HG03342 (cell line): ENCODE measurements around the gene TRIM62.

Experiments
- ATAC-seq: cut with Tn5 transposase; IDR thresholded peaks from one replicate; pipeline ENCODE4 v1.9.1; 2021; ENCODE audit warnings: mild to moderate bottlenecking, moderate library complexity; ENCODE audit not compliant: unreplicated experiment

The TRIM62 gene

DNA sequence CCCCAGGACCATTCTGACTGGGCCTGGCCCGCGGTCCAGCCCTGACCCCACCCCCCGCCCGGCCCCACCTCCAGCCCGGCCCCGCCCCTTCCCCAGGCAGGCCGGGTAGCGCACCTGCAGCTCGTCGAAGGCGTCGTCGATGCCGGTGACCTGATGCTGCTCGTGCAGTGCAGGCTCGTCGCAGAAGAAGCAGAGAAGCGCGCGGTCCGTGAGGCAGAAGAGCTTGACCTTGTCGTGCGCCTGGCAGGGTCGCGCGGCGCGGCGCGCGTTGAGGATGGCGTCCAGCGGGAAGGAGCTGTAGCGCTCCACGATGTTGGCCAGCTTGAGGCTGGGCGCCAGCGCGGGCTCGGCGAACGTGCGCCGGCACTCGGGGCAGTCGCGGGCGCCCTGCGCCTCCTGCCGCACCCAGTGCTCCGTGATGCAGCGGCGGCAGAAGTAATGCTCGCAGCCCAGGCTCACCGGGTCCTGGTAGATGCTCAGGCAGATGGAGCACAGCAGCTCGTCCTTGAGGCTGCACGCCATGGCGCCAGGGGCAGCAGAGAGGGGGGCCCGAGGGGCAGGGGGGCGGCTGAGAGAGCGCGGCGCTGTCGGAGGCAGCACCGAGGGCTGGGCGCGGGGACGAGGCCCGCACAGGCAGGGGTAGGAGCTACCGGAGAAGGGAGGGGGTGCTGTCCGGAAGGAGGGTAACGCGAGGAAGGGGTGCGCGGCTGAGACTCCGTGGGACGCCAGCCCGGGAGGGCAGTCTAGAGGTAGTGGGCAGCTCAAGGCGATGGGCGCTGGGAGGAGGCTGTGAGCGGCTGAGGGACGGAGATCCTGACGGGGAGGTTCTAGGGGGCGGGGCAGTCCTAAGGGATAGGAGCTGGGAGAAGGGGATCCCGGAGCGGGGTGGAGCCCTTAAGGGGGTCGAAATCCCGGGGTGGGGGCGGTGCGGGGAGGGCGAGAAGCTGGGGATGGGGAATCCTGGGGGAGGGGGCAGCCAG lies 642 bp downstream of the TRIM62 start:
- peak; percentile 25 for ATAC-seq

DNA sequence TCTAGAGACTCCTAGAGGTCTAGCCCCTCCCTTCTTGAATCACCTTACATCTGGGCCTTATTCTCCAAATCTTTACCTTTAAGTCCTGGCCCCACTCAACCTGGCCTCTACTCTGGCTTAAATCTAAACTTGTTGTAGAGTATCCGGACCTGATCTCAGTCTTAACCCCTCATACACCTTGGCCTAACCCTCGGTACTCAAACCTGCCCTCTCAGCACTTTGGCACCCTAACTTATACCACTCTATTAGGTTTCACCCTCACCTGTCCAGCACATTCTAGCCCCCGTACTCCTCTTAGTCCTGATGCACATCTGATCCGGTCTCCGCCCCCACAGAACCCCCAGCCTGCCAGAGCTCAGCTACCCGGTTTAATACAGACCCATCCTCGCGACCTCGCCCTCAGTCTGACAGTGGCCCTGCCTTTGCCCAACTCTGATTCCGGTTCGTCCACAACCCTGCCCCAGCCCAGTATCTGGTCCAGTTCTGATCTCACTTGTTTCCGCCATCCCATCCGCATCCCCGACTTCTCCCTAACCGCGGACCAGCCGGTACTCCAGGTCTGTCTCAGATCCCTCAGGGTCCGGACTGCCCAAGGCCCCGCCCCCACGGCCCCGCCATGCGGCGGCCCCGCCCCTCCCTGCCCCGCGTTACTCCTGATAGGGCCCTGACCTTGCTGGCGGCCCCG lies 1.5 kb downstream of the TRIM62 start:
- peak; percentile 81 for ATAC-seq

DNA sequence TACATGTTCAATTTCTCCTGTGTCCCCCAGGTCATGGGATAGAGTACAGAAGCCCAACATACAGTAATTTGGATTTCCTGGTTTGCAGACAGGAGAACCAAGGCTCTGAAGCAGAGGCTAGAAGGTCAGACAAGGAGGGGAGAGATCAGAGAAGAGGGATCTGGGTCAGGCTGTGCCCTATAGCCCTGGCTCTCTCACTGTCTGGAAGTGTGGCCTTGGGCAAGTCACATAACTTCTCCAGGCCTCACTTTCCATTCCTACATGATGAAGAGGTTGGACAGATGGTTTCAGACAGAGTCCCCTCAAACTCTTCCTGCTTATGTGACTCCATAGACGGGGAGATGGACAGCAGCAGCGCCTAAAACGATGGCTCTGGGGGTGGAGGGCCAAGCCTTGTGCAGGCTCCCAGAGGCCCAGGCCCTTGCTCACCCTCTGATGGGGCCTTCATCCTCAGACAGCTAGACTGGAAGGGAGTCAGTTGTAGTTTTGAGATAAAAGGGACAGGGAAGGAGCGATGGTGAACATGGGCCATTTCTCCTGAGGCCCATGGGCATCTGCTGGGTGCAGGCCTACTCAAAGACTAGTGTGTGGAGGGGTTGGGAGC lies 2.9 kb downstream of the TRIM62 start:
- no peak for ATAC-seq

DNA sequence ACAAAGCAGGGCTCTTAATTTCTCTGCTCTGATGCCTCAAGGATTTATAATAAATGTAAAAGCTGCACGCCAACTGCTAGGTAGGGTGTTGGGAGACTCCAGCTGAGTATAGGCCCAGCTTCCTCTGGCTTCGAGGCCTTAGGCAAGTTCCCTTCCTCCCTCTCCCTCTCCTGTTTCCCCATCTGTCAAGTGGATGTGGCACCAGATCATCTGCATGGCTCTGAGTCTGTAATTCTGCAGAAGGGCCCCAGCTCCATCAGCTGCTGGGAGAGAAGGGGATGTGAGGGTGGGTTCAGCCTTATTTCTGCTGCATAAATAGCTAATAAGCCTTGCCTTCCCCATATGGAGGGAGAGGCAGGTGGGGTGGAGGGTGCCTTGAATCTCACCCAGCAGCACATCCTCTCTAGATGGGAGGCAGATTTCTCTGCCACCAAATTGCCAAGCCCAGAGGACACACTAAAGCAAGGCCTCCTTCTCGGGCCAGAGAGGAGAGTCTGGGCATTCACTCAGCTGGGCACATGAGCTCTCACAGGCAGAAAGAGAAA lies 3.8 kb downstream of the TRIM62 start:
- no peak for ATAC-seq

DNA sequence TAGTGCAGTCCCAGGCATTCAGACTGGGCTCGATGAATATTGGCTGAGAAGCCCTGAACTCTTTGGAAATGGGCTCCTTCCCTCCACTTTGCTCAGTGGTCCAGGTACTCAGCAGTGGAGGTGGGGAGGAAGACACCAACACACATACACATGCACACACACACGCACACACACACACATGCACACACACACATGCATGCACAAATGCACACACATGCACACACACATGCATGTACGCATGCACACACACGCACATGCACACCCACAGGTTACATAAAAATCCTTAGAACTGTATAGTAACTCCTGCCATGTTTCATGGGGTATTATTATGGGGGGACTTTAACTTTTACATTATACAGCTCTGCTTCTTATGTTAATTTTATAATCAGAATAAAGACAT lies 5.0 kb downstream of the TRIM62 start:
- ATAC-seq = no peak

DNA sequence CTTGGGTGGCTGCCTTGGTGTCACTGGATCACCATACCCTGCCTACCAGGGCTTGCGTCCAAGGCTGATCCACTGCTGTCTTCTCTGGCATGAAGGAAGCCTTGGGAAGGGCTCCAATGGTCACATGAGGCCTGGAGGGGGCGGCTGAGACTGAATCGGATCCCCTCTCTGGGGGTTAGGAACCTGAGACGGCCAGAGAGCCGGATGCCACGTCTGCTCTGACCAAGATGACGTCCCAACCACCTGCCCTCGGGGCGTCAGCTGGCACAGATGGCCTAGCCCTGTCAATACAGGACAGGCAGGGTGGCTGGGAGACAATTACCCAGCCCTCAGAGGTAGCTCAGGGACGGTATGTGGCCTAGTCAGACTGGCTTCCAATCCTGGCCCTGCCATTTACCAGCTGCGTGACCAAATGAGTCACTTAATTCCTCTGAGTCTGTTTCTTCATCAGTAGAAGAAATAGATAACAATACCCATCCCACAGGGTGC lies 5.4 kb downstream of the TRIM62 start:
- no peak for ATAC-seq

DNA sequence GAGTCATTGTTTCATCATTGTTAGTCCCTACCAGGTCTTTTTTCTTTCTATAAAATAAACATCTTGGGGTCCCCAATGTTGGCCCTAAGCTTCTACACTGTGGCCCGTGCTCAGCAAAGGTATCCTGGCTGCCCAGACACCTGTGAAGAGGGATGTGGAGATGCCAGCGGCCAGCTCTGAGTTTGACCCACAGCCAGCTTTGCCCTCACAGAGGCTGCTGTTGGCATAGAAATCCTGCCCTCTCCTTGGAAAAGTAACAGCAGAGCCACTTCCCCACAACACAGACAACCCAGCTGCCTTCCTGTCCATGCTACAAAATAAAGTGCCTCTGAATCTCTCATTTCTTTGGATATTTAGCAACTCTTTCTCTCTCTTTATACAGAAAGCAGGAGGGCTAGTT lies 6.0 kb downstream of the TRIM62 start:
- ATAC-seq = no peak

DNA sequence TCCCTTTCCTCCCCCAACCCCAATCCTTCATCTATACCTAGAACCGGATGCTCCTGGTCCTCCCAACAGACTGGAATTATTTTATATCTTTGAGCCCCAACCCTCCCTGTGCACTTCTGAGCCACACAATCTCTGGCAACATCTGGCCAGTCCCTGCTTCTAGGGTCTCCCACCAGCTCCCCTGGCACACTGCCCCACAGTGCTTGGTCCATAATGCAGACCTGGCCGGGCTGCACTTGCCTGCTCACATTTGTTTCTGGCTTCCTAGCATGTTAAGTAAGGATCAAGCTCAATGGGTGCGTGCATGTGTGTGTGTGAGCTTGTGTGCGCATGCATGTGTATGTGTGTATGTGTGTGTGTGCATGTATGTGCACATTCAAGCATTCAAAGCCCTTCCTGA lies 8.8 kb downstream of the TRIM62 start:
- no peak for ATAC-seq

DNA sequence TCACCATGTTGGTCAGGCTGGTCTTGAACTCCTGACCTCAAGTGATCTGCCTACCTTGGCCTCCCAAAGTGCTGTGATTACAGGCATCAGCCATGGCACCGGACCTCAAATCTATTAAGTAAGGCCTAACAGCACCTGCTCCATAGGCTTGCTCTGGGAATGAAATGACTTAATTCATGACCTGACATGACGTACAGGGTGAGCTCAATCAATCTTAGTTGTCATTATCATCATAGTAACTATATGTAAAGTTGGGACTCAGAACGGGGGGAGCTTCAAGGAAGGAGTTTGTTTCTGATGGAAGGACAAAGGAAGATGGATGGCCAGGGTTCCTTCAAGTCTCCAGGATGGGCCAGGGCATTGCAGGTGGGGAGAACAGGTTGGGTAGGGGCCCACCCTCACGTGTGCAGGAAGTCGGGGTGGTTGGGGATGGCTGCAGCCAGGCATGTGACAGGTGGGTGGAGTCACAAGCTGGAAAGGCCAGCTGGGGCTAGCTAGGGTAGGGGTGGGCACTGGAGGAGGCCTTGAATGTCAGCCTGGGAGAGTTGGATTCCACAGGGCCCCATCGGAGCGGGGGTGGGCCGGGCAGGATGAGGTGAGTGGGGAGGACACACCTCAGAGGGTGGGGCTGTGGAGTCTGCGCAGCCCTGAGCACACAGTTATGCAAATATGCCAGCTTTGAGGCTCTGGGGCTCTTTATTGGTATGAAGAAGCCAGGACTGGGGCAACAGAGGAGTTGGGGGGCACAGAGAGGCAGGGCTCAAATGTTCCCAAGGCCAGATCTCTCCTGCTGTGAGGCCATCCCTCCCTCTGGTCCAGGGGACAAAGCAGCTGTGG lies 9.6 kb downstream of the TRIM62 start:
- ATAC-seq = no peak

DNA sequence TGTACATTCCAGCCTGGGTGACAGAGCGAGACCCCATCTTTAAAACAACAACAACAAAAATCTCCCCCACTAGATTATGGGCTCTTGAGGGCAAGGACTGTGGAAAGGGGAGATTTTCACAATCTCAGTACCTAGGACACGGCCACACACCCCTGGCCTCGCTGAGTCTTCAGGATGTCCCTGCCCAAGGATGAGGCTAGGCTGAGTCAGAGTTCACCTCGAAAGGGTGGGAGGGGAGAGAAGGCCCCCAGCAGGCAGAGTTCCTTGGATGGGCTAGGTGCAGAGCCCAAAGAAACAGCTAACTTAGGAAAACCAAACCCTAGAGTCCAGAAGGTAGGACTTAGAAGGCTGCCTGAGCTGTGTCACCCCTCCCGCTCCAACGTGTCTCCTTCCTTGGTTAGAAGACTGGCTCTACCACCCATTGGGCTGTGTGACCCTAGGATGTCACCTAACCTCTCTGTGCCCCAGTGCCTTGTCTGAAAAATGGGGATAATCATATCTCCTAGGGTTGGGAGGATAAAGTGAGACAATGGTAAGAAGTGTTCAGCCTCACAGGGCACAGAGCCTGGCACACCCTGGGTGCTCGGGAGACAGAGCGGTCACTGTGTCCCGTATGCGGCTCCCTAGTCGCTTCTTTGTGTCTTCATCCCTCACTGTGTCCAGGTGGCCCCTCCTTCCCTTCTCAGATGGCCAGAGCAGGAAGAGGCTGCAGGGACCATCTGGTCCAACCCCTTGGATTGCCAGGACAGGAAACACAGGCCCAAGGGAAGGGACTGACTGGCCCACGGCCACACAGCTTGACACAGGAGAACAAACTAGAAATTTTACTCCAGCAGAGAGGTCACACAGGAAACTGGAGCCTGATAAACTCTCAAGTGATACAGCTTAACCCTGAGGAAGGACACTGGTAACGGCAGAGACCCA lies 11.2 kb downstream of the TRIM62 start:
- no peak for ATAC-seq

DNA sequence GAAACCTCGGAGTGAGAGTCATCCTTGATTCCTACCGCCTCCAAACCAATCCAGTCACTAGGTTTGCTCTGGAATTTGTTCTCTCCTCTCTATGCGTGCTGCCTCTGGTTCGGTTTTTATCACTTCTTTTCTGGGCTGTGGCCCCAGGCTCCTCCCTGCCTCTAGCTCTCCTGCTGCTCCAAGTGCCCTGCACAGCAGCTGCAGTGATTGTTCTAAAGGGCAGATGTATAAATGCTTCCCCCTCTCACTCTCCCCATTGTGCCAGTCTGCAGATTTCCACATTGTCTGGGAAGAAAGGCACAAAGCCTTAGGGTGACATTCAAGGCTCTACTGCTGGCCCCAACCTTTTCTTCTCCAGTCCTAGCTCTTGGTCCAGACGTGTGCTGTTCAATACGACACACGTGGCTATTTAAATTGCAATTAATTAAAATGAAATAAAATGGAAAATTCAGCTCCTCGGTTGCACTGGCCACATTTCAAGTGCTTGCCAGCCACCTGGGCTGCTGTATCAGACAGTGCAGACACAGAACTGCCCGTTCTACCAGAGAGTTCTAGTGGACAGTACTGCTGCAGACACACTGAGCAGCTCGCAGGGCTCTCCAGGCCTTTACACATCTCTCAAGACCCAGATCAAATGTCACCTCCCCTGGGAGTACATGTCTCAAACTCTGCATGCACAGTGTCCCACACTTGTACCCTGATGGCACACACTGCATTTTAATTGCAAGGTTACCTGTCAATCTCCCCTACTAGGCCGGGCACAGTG lies 12.4 kb downstream of the TRIM62 start:
- ATAC-seq = no peak

DNA sequence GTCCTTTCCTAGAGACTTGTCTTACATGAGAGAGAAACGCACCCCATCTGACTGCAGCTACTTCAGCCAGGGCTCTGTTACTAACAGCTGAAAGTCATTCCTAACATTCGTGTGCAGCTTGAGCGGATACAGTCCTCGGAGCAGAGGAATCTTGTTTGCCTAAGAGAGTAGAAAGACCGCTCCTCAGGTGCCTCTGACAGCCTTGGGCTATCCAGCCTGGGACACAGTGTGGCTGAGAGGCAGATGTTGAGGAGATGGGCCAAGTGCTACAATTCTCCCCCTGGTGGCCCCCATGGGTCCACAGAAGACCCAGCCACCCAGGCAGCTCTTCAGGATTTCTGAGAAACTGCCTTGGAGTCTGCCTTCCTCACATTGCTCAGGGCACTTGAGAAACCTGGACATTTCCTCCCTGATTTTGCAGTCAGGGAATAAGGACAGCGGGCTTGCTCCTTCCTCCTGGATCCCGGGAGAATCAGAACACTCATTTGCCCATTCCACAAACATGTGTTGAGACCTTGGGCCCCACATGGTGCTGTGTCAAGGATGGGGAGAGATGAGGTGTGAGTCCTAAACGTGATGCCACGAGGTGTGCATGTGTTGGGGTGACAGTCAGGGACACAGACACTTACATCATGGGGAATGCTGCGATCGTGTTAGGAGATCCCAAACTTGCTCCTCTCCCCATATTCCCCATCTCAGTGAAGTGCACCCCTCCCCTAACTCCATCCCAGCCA lies 13.1 kb downstream of the TRIM62 start:
- no peak for ATAC-seq

DNA sequence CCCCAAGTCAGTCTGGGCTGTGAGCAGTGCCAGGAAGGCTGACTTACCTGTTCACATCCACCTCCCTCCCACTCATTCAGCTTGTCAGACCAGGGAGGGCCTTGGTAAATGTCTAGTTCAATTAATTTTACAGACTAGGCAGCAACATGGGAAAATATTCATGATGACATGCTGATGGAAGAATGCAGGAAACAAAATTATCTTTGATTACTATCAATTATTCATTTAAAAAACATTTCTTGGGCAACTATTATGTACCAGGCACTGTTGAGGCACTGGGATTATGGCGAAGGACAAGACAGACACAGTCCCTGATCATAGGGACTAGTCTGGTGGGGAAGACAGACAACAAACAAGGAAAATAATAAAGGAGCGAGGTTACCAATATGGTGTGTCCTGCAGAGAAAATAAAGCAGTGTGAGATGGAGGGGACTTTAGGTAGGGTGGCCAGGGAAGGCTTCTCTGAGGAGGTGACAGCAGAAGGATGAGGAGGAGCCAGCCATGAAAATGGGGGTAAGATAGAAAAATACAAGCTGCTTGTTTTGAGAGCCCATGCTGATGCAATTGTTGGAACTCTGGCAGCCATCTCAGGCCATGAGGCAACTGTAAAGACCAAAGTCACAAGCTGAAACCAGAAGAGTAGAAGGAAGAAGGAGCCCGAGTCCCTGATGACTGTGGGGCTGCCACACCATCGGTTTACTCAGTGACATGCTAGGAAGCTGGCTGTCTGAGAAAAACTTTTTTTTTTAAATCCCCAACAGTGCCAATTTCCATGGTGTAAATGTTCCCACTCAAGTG lies 14.0 kb downstream of the TRIM62 start:
- ATAC-seq = no peak

DNA sequence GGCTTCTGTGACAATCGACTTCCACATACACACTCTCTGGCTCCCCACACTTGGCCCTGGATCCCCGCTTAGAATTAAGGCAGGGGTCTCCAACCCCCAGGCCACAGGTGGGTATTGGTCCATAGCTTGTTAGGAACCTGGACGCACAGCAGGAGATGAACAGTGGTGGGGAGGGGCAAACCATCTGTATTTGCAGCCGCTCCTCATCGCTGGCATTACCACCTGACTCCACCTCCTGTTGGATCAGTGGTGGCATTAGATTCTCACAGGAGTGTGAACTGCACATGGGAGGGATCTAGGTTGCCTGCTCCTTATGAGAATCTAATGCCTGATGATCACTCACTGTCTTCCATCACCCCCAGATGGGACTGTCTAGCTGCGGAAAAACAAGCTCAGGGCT lies 16.0 kb downstream of the TRIM62 start:
- no peak for ATAC-seq

DNA sequence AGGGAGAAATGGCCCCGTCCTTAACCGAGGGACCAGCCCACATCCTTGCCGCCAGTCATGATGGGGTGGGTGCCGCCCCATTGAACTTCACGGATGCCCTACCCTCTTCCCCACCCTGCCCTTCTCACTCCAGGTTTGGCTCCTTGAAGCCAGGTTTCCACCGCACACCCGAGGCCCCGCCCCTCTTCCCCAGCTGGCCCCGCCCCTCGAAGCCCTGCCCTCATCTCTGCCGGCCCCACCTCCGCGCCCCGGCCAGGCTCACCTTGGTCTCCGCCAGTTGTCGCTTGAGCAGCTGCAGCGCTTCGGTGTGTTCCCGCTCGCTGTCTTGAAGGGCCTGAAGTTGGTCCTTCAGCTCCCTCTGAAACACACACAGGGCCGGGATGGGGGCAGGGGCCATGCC lies 16.6 kb downstream of the TRIM62 start:
- ATAC-seq = no peak

DNA sequence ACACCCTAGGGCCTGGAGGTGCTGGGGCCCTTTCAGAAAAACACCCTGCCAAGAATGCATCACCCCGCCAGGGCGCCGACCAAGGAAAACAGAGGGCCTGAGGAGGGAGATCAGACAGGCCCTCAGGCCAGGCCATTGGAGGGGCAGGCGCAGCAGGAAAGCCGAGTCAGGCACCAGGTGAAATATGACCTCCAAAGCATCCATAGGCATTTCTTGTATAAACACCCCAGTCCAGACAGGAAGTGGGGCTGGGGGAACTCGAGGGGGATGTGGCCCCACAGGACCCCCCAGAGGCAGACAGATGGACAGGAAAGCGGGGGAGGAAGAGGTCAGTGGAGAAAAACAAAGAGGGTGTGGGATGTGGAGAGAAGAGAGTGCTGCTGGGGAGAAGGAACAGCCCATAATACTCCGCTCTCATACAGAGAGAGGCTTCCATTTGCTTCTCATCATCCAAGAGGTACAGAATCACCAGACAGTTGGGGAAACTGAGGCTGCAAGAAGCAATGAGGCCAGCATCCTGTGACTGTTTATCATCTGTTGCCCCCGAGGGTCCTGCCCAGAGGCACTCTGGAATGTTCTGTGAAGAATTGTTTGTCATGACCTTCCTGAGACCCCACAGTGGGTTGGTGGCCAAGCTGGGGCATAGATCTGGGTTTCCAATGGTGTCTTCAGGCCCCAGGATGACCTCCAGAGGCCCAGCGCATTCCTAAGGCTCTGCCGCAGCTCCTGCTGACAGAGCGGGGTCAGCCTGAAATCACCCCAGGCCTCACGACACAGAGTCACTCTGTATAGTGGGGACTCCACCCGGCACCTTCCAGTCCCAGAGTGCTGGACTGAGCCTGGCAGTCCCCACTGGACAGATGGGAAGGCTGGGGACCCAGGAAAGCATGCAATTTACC lies 18.0 kb downstream of the TRIM62 start:
- no peak for ATAC-seq
